Hepatocyte (in vitro differentiated cells): ENCODE results near the gene GLDN.

Experiments
- EZH2 ChIP-seq: fragments of 200-600 bp; sonication (generic); IDR thresholded peaks from 2 replicates; pipeline ENCODE4 v1.6.1; 2016; ENCODE audit warnings: antibody characterized with exemption, mild to moderate bottlenecking, borderline replicate concordance
- EZH2phosphoT487 ChIP-seq: fragments of 200-600 bp; sonication (generic); IDR thresholded peaks from one replicate; pipeline ENCODE4 v1.6.1; 2018; ENCODE audit warnings: antibody characterized with exemption, mild to moderate bottlenecking, low read depth, moderate library complexity; ENCODE audit not compliant: unreplicated experiment, severe bottlenecking
- TF ChIP-seq, protein P1 (sequence below): fragments of 200-600 bp; sonication (generic); IDR thresholded peaks from 2 replicates; pipeline ENCODE4 v1.5.1; 2016; ENCODE audit warnings: antibody characterized with exemption, mild to moderate bottlenecking; ENCODE audit not compliant: poor library complexity

DNA sequence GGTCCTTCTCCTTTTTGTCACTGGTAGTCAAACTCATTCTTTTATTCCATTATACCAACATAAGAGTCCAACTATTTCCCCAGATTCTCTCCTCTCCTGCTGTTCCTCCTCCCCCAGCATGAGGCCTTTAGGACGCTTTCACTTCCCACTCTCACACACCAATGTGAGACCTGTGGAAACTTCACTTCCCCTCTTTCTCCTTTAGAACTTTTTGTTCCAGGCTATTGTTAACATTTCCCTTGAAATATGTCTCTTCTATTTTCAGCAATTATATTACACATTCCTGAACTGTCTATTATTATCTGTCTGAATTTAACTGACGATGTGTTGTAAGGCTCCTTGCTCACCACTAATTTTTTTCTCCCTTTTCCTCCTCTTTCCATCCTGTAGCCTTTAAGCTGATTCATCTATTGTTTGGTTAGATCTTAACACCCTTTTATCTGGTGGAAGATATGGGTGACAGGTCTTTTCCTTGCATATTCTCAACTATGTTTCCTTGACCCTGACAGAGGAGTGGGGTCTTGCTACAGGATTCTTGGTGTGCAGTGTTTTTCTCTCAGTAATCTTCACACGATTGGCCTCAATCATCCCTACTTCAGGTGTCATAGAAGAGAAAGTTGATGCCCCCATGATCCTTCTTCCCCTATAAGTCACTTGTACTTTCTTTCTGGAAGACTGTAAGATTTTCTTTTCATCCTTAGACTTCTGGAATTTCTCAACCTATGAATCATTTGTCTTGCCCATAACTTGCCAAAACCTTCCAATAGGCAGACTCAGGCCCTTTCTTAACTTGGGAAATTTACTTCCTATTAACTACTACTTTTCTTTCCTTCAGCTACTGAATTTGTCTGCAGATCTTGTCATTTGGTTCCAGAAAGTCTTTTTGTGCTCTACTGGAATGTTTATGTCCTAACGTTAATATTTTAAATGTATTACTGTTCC, 9.0 kb upstream of the GLDN start:
- TF ChIP-seq, protein P1, sequence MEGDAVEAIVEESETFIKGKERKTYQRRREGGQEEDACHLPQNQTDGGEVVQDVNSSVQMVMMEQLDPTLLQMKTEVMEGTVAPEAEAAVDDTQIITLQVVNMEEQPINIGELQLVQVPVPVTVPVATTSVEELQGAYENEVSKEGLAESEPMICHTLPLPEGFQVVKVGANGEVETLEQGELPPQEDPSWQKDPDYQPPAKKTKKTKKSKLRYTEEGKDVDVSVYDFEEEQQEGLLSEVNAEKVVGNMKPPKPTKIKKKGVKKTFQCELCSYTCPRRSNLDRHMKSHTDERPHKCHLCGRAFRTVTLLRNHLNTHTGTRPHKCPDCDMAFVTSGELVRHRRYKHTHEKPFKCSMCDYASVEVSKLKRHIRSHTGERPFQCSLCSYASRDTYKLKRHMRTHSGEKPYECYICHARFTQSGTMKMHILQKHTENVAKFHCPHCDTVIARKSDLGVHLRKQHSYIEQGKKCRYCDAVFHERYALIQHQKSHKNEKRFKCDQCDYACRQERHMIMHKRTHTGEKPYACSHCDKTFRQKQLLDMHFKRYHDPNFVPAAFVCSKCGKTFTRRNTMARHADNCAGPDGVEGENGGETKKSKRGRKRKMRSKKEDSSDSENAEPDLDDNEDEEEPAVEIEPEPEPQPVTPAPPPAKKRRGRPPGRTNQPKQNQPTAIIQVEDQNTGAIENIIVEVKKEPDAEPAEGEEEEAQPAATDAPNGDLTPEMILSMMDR: no peak
- TF ChIP-seq EZH2: no peak
- TF ChIP-seq EZH2phosphoT487: no peak
